ENCODE data around the gene CD244.

The CD244 gene

GRCh38 chr1:160781914-160782689 lies 80.6 kb downstream of the CD244 start:
- DNase-seq (ENCODE audit: low read depth in 1 of 2, low spot score in 1 of 2) = no peak

- DNase-seq (ENCODE audit: low read depth in 1 of 2, low spot score in 1 of 2) = no peak
Measured at GRCh38 chr1:160781186-160781766, 81.4 kb downstream of the CD244 start.

- DNase-seq (ENCODE audit: low read depth in 1 of 2, low spot score in 1 of 2) = no peak
Measured at GRCh38 chr1:160780398-160780755, 82.3 kb downstream of the CD244 start.
